ENCODE data around the gene ATL2.
A peak's percentile ranks its signal among the peaks of the same experiment; 100 is the strongest.

Gene ATL2

DNA sequence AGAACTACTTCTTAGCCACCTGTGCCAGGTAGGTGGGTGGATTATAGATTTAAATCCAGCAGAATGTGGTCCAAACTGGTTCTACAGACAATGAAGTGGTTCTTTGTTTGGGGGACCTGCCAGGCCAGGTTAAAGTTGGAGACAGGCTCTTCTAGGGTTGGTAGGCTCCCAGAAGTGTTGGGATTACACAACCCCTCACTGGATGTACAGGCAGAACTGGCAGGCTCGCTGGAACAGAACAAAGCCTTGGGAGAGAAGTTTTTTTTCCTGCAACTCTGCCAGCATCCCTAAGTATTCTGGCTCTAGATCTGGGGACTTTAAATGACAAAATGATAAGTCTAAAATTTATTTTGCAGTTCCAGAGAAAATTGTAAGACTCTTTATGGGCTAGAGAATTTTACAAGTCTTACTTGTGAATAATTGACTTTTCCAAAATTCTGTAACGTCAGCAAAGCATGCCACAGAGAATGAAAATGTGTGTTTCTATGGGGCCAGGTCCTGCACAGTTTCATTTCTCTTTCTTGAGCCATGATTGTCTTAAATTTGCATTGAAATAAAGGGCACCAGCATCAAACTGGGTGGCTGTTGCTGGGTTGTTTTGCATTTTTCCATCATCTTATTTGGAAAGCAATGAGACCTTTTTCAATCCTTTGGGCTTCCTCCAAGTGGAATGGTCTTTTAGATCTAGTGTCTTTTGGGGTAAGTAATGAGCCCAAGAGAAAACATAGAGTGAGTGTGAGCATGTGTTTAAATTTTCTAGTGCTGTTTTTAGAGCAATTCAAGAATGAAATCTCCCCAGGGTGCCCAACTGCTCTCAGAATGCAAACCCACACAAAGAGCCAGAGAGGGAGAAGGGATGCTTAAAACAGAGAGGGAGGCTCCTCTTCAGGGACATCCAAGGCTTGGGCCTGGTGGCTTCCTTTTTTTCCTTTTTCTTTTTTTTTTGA lies 32.4 kb upstream of the ATL2 start:
- Histone ChIP-seq H3K4me1 (ENCODE audit: control insufficient read depth, insufficient read depth, low read length) (peaks cover 7% of the 10 kb centered on the region), H3K9me3 (ENCODE audit: control insufficient read depth, insufficient read depth, low read depth, low read length) (no peaks in the 10 kb centered on the region), H3K36me3 (ENCODE audit: control insufficient read depth in 2 of 2, insufficient read depth in 1 of 2, low read length in 2 of 2) (no peaks in the 10 kb centered on the region), H3K4me3 (ENCODE audit: low read depth, low read length) (no peak overlapping the region), H3K27ac (ENCODE audit: extremely low read depth, low read depth, low read length) (no peak overlapping the region)
- ChIA-PET CTCF (no interaction called here), POLR2A (no interaction called here)
- TF ChIP-seq ZNF169 (tag by site-specific recombination; IDR thresholded peaks at IDR 0.05) (no peak), ZNF76 (tag by site-specific recombination; IDR thresholded peaks at IDR 0.05; ENCODE audit: borderline replicate concordance, low read depth) (no peak), ZNF37A (tag by site-specific recombination; IDR thresholded peaks at IDR 0.05) (no peak), ZNF510 (tag by site-specific recombination; IDR thresholded peaks at IDR 0.05; ENCODE audit: insufficient replicate concordance) (no peak), IKZF3 (tag by site-specific recombination; IDR thresholded peaks at IDR 0.05) (no peak)
- TF ChIP-seq, protein P1, sequence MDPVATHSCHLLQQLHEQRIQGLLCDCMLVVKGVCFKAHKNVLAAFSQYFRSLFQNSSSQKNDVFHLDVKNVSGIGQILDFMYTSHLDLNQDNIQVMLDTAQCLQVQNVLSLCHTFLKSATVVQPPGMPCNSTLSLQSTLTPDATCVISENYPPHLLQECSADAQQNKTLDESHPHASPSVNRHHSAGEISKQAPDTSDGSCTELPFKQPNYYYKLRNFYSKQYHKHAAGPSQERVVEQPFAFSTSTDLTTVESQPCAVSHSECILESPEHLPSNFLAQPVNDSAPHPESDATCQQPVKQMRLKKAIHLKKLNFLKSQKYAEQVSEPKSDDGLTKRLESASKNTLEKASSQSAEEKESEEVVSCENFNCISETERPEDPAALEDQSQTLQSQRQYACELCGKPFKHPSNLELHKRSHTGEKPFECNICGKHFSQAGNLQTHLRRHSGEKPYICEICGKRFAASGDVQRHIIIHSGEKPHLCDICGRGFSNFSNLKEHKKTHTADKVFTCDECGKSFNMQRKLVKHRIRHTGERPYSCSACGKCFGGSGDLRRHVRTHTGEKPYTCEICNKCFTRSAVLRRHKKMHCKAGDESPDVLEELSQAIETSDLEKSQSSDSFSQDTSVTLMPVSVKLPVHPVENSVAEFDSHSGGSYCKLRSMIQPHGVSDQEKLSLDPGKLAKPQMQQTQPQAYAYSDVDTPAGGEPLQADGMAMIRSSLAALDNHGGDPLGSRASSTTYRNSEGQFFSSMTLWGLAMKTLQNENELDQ (tag by site-specific recombination; IDR thresholded peaks at IDR 0.05; ENCODE audit: low read depth), result no peak
- TF ChIP-seq, protein P2, sequence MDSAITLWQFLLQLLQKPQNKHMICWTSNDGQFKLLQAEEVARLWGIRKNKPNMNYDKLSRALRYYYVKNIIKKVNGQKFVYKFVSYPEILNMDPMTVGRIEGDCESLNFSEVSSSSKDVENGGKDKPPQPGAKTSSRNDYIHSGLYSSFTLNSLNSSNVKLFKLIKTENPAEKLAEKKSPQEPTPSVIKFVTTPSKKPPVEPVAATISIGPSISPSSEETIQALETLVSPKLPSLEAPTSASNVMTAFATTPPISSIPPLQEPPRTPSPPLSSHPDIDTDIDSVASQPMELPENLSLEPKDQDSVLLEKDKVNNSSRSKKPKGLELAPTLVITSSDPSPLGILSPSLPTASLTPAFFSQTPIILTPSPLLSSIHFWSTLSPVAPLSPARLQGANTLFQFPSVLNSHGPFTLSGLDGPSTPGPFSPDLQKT (IDR thresholded peaks at IDR 0.05; ENCODE audit: borderline replicate concordance, low read depth, low read length), result no peak

DNA sequence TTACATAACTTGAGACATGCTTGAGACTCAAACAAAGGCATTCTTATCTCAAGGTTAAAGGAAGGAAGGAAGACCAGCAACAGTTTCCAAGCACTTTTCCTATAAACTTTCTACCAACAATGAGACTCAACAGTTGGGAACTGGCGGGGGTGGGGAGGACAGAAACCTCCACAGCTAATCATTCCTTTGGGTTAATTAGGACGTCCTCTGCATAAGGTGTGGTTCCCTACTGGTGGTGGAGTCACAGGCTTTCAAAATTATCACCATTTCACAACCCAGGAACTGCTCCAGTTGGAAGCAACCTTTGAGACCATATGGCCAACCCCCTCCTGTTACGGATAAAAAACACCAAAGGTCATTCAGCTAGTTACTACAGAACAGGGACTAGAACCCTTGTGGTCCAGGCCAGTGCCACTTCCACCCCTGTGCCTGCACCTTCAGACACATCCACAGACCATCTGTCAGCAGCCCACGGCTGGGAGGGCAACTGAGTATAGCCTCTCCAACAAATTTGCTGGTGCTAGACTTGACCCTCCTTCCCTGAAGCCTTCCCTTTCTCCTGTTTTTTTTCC lies 30.1 kb upstream of the ATL2 start:
- ChIA-PET POLR2A (no interaction called here), CTCF (no interaction called here)
- peak overlapping the region; percentile 1; the same call in 1 of the 2 replicates for H3K27ac ChIP-seq (ENCODE audit: extremely low read depth, low read depth, low read length)
- peaks cover 7% of the 10 kb centered on the region for H3K4me1 ChIP-seq (ENCODE audit: control insufficient read depth, insufficient read depth, low read length)
- no peaks in the 10 kb centered on the region for H3K36me3 ChIP-seq (ENCODE audit: control insufficient read depth in 2 of 2, insufficient read depth in 1 of 2, low read length in 2 of 2)
- TF ChIP-seq ZNF112 (tag by site-specific recombination; IDR thresholded peaks at IDR 0.05) (no peak), SCRT1 (tag by site-specific recombination; IDR thresholded peaks at IDR 0.05; ENCODE audit: borderline replicate concordance) (0 out of 2 replicates have a peak, but pooled peaks have one; percentile 15), SCRT2 (tag by site-specific recombination; IDR thresholded peaks at IDR 0.05) (0 out of 2 replicates have a peak, but pooled peaks have one; percentile 52), ZNF157 (tag by site-specific recombination; IDR thresholded peaks at IDR 0.05) (no peak), TRIM28 (IDR thresholded peaks at IDR 0.05; ENCODE audit: borderline replicate concordance, low read length) (no peak), ZNF174 (tag by site-specific recombination; IDR thresholded peaks at IDR 0.05) (no peak), GLIS2 (tag by site-specific recombination; IDR thresholded peaks at IDR 0.05) (no peak)
- TF ChIP-seq, protein P3, sequence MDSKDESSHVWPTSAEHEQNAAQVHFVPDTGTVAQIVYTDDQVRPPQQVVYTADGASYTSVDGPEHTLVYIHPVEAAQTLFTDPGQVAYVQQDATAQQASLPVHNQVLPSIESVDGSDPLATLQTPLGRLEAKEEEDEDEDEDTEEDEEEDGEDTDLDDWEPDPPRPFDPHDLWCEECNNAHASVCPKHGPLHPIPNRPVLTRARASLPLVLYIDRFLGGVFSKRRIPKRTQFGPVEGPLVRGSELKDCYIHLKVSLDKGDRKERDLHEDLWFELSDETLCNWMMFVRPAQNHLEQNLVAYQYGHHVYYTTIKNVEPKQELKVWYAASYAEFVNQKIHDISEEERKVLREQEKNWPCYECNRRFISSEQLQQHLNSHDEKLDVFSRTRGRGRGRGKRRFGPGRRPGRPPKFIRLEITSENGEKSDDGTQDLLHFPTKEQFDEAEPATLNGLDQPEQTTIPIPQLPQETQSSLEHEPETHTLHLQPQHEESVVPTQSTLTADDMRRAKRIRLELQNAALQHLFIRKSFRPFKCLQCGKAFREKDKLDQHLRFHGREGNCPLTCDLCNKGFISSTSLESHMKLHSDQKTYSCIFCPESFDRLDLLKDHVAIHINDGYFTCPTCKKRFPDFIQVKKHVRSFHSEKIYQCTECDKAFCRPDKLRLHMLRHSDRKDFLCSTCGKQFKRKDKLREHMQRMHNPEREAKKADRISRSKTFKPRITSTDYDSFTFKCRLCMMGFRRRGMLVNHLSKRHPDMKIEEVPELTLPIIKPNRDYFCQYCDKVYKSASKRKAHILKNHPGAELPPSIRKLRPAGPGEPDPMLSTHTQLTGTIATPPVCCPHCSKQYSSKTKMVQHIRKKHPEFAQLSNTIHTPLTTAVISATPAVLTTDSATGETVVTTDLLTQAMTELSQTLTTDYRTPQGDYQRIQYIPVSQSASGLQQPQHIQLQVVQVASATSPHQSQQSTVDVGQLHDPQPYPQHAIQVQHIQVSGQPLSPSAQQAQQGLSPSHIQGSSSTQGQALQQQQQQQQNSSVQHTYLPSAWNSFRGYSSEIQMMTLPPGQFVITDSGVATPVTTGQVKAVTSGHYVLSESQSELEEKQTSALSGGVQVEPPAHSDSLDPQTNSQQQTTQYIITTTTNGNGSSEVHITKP (tag by site-specific recombination; IDR thresholded peaks at IDR 0.05), result peak; percentile 59; the same call in 1 of the 2 replicates
- H3K9me3 ChIP-seq (ENCODE audit: control insufficient read depth, insufficient read depth, low read depth, low read length), result no peaks in the 10 kb centered on the region
- H3K4me3 ChIP-seq (ENCODE audit: low read depth, low read length), result no peak overlapping the region

All from HEK293 (cell line).